Astrocyte of the spinal cord (primary cell): ENCODE data around the gene CMTR1.
A peak's percentile ranks its signal among the peaks of the same experiment; 100 is the strongest.

Source experiments
- DNase-seq: peaks from one replicate; pipeline ENCODE4 v3.0.0; 2011; ENCODE audit warnings: low read depth, low spot score
- H3K4me3 ChIP-seq: 2 replicates; pipeline ENCODE4 v1.5.1; 2011; ENCODE audit warnings: low read depth, mild to moderate bottlenecking, low read length, moderate library complexity
- in situ Hi-C: cut with HindIII; loops from 2 replicates; pipeline ENCODE4 v1.10.0; 2017; ENCODE audit warnings: low sequenced_read_pairs
- TF ChIP-seq, protein P1 (sequence below): IDR thresholded peaks from 2 replicates; pipeline ENCODE4 v1.5.1; 2012; ENCODE audit warnings: low read depth, mild to moderate bottlenecking, low read length, inconsistent platforms

Gene CMTR1

DNA sequence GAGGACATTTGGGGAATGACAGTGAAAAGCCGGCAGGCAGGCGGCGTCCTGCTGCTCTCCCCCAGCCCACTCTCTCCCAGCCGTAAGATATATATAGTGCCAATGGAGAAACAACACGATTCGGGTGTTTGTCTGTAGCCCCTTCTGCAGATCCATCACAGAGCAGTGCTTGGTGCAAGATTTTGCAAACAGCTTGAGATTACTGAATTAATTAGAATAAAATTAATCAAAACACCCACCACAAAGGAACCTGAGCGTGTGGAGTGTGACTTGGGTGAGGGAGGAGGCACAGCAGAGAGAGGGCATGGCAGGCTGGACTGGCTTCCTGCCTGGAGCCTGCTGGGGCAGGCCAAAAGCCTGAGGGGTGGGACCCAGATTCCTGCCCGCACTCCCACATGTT lies 95.5 kb downstream of the CMTR1 start:
- DNase-seq = no peak
- TF ChIP-seq, protein P1, sequence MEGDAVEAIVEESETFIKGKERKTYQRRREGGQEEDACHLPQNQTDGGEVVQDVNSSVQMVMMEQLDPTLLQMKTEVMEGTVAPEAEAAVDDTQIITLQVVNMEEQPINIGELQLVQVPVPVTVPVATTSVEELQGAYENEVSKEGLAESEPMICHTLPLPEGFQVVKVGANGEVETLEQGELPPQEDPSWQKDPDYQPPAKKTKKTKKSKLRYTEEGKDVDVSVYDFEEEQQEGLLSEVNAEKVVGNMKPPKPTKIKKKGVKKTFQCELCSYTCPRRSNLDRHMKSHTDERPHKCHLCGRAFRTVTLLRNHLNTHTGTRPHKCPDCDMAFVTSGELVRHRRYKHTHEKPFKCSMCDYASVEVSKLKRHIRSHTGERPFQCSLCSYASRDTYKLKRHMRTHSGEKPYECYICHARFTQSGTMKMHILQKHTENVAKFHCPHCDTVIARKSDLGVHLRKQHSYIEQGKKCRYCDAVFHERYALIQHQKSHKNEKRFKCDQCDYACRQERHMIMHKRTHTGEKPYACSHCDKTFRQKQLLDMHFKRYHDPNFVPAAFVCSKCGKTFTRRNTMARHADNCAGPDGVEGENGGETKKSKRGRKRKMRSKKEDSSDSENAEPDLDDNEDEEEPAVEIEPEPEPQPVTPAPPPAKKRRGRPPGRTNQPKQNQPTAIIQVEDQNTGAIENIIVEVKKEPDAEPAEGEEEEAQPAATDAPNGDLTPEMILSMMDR = no peak
- no peak overlapping the region for H3K4me3 ChIP-seq
- in situ Hi-C loops = no loop called here

DNA sequence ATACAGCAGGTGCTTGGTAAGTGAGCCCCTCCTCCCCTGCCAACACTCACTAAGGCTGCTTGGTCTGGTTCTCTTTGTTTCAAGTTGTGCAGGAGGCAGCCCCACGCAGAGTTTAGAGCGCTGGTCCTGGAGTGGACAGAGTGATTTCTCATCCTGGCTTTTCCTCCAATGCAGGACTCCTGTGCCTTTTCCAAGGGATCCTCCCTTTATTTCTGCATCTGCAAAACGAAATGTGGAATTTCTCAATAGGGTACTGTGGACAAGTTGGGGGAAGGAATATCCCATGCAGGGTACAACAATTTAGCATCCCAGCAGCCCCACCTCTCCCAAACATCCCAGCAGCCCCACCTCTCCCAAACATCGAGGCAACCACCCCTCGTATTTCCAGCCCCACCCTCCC lies 97.3 kb downstream of the CMTR1 start:
- DNase-seq = no peak
- in situ Hi-C loops = no loop called here

DNA sequence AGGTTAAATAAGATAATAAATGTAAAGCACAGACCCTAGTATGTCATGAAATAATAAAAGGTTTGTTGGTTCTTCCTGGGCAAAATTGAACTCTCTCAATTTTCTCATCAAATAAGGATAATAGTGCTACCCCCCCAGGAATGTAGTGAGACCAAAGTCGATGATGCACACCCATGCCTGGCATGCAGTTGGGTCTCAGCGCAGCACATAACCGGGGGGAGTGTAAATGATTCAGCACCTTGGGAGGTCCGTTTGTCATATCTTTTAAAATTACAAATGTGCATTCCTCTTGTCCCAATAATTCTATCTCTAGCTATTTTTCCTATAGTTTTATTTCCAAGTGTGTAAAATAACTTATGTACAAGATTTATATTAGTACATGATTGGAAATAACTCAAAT lies 98.0 kb downstream of the CMTR1 start:
- DNase-seq = peak; percentile 25
- H3K4me3 ChIP-seq = no peak overlapping the region
- TF ChIP-seq, protein P1 = no peak
- in situ Hi-C loops = no loop called here

More for the DNA sequence above, 97.3 kb downstream of the CMTR1 start:
- TF ChIP-seq, protein P1 = no peak
- H3K4me3 ChIP-seq = no peak overlapping the region
